ENCODE results near the gene BRINP3.

BRINP3 gene

GRCh38 chr1:190373705-190374336, 103.8 kb downstream of the BRINP3 start:
- Histone ChIP-seq H3K9ac (ENCODE audit: low read depth, low read length) (no peak overlapping the region), H3K27me3 (ENCODE audit: control insufficient read depth, insufficient read depth, low read length) (no peaks in the 10 kb centered on the region), H3K36me3 (ENCODE audit: control insufficient read depth, insufficient read depth, low read length) (no peaks in the 10 kb centered on the region), H3K4me3 (ENCODE audit: low read depth, low read length) (no peak overlapping the region), H3K9me3 (ENCODE audit: control insufficient read depth, insufficient read depth, low read length) (no peaks in the 10 kb centered on the region), H3K4me1 (ENCODE audit: control insufficient read depth, insufficient read depth, low read length) (no peaks in the 10 kb centered on the region)

GRCh38 chr1:190367200-190367599, 110.5 kb downstream of the BRINP3 start:
- Histone ChIP-seq H3K36me3 (ENCODE audit: control insufficient read depth, insufficient read depth, low read length) (no peaks in the 10 kb centered on the region), H3K9ac (ENCODE audit: low read depth, low read length) (no peak overlapping the region), H3K4me1 (ENCODE audit: control insufficient read depth, insufficient read depth, low read length) (no peaks in the 10 kb centered on the region), H3K9me3 (ENCODE audit: control insufficient read depth, insufficient read depth, low read length) (peaks cover 3% of the 10 kb centered on the region), H3K27me3 (ENCODE audit: control insufficient read depth, insufficient read depth, low read length) (no peaks in the 10 kb centered on the region), H3K4me3 (ENCODE audit: low read depth, low read length) (no peak overlapping the region)

DNA sequence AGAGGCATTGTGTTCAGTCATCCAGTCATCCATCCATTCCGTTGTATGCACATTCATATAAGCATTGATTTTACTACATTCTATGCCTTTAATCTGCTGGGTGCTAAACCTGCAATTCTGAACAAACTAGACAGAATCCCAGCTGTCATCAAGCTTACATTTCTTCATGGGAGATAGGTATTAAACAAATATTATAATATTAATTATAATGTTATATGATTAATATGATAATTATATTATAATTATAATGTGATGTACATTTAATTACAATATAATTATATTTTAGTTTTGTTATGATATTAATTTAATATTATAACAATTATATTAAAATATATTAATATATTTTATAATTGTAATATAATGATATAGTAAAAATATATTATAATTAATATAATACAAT, 112.4 kb downstream of the BRINP3 start:
- H3K27me3 ChIP-seq (ENCODE audit: control insufficient read depth, insufficient read depth, low read length): no peaks in the 10 kb centered on the region
- H3K9me3 ChIP-seq (ENCODE audit: control insufficient read depth, insufficient read depth, low read length): peaks cover 3% of the 10 kb centered on the region
- H3K4me1 ChIP-seq (ENCODE audit: control insufficient read depth, insufficient read depth, low read length): no peaks in the 10 kb centered on the region
- no peak overlapping the region for H3K4me3 ChIP-seq (ENCODE audit: low read depth, low read length)
- no peak overlapping the region for H3K9ac ChIP-seq (ENCODE audit: low read depth, low read length)
- H3K36me3 ChIP-seq (ENCODE audit: control insufficient read depth, insufficient read depth, low read length): no peaks in the 10 kb centered on the region

DNA sequence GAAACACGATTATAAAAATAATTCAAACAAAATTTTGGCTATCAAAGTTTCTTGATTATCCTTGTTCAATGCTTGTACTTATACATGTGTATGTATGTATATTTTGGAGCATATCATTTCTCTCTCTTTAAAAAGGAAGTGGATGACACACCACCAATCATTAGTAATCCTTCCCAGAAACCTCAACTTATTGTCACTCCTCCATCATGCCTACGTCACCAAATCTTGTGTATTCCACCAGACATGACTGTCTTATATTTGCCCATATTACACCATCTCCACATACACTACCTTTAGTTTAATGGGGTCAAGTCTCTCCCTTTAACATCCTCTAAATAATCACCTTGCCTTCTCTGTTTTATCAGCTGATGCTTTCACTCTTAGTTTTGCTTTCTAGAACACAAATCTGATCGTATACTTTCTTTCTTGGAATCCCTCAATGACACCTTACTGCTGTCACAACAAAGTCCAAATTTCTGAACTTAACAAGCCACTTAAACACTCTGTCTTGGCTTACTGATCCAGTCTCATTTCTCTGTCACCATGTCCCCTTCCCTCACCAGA, 124.0 kb downstream of the BRINP3 start:
- Histone ChIP-seq H3K9ac (ENCODE audit: low read depth, low read length) (no peak overlapping the region), H3K36me3 (ENCODE audit: control insufficient read depth, insufficient read depth, low read length) (no peaks in the 10 kb centered on the region), H3K4me3 (ENCODE audit: low read depth, low read length) (no peak overlapping the region), H3K9me3 (ENCODE audit: control insufficient read depth, insufficient read depth, low read length) (no peaks in the 10 kb centered on the region), H3K27me3 (ENCODE audit: control insufficient read depth, insufficient read depth, low read length) (no peaks in the 10 kb centered on the region), H3K4me1 (ENCODE audit: control insufficient read depth, insufficient read depth, low read length) (no peaks in the 10 kb centered on the region)

GRCh38 chr1:190344454-190344853, 133.2 kb downstream of the BRINP3 start:
- no peaks in the 10 kb centered on the region for H3K9me3 ChIP-seq (ENCODE audit: control insufficient read depth, insufficient read depth, low read length)
- H3K4me1 ChIP-seq (ENCODE audit: control insufficient read depth, insufficient read depth, low read length): no peaks in the 10 kb centered on the region
- H3K9ac ChIP-seq (ENCODE audit: low read depth, low read length): no peak overlapping the region
- H3K27me3 ChIP-seq (ENCODE audit: control insufficient read depth, insufficient read depth, low read length): no peaks in the 10 kb centered on the region
- no peaks in the 10 kb centered on the region for H3K36me3 ChIP-seq (ENCODE audit: control insufficient read depth, insufficient read depth, low read length)
- no peak overlapping the region for H3K4me3 ChIP-seq (ENCODE audit: low read depth, low read length)

DNA sequence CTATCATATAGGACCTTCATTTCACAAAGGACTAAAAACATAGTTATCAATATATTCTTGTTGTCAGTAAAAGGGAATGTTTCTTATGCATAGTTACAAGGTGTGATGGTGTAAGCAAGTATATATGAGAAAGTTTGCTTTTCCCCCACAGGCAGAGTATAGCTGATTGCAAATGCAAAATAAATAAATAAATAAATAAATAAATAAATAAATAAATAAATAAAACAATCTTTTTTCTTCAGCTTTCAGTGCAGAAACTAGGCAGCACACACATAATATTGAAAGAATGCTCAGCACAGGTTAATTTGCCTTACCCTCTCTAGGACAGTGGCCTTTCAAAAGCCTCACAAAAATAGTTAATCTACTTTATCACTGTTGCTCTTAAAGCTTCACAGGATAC, 138.8 kb downstream of the BRINP3 start:
- no peaks in the 10 kb centered on the region for H3K27me3 ChIP-seq (ENCODE audit: control insufficient read depth, insufficient read depth, low read length)
- H3K4me3 ChIP-seq (ENCODE audit: low read depth, low read length): no peak overlapping the region
- no peak overlapping the region for H3K9ac ChIP-seq (ENCODE audit: low read depth, low read length)
- no peaks in the 10 kb centered on the region for H3K4me1 ChIP-seq (ENCODE audit: control insufficient read depth, insufficient read depth, low read length)
- H3K36me3 ChIP-seq (ENCODE audit: control insufficient read depth, insufficient read depth, low read length): no peaks in the 10 kb centered on the region
- H3K9me3 ChIP-seq (ENCODE audit: control insufficient read depth, insufficient read depth, low read length): no peaks in the 10 kb centered on the region

DNA sequence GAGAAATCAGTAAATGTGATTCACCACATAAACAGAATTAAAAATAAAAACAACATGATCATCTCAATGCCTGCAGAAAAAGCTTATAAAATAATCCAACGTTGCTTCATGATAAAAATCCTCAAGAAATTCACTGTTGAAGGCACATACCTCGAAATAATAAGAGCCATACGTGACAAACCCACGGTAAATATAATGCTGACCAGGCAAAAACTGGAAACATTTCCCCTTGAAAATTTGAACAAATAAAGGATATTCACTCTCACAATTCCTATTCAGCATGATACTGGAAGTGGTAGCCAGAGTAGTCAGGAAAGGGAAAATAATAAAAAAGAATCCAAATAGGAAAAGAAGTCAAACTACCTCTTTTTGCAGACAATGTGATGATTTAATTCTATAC, 148.8 kb downstream of the BRINP3 start:
- no peak overlapping the region for H3K9ac ChIP-seq (ENCODE audit: low read depth, low read length)
- no peaks in the 10 kb centered on the region for H3K9me3 ChIP-seq (ENCODE audit: control insufficient read depth, insufficient read depth, low read length)
- H3K36me3 ChIP-seq (ENCODE audit: control insufficient read depth, insufficient read depth, low read length): no peaks in the 10 kb centered on the region
- no peaks in the 10 kb centered on the region for H3K27me3 ChIP-seq (ENCODE audit: control insufficient read depth, insufficient read depth, low read length)
- no peak overlapping the region for H3K4me3 ChIP-seq (ENCODE audit: low read depth, low read length)
- H3K4me1 ChIP-seq (ENCODE audit: control insufficient read depth, insufficient read depth, low read length): no peaks in the 10 kb centered on the region

GRCh38 chr1:190328361-190328760, 149.3 kb downstream of the BRINP3 start:
- no peaks in the 10 kb centered on the region for H3K9me3 ChIP-seq (ENCODE audit: control insufficient read depth, insufficient read depth, low read length)
- H3K9ac ChIP-seq (ENCODE audit: low read depth, low read length): no peak overlapping the region
- H3K4me3 ChIP-seq (ENCODE audit: low read depth, low read length): no peak overlapping the region

DNA sequence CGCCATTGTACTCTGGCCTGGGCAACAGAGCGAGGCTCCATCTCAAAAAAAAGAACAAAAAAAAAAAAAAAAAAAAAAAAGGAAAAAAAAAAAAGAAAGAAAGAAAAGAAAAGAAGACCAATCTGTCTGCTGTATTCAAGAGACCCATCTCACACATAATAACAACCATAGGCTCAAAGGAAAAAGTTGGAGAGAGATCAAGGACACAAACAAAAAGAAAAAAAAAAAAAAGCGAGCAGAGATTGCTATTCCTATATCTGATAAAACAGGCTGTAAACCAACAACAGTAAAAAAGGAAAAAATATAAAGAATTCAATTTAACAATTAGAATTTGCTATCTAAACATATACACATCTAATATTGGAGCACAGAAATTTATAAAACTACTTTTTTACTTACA, 150.4 kb downstream of the BRINP3 start:
- H3K9me3 ChIP-seq (ENCODE audit: control insufficient read depth, insufficient read depth, low read length): no peaks in the 10 kb centered on the region
- H3K4me1 ChIP-seq (ENCODE audit: control insufficient read depth, insufficient read depth, low read length): no peaks in the 10 kb centered on the region
- H3K27me3 ChIP-seq (ENCODE audit: control insufficient read depth, insufficient read depth, low read length): no peaks in the 10 kb centered on the region
- no peaks in the 10 kb centered on the region for H3K36me3 ChIP-seq (ENCODE audit: control insufficient read depth, insufficient read depth, low read length)
- no peak overlapping the region for H3K9ac ChIP-seq (ENCODE audit: low read depth, low read length)
- H3K4me3 ChIP-seq (ENCODE audit: low read depth, low read length): no peak overlapping the region

More at GRCh38 chr1:190328361-190328760, 149.3 kb downstream of the BRINP3 start:
- Histone ChIP-seq H3K36me3 (ENCODE audit: control insufficient read depth, insufficient read depth, low read length) (no peaks in the 10 kb centered on the region), H3K27me3 (ENCODE audit: control insufficient read depth, insufficient read depth, low read length) (no peaks in the 10 kb centered on the region), H3K4me1 (ENCODE audit: control insufficient read depth, insufficient read depth, low read length) (no peaks in the 10 kb centered on the region)

DNA sequence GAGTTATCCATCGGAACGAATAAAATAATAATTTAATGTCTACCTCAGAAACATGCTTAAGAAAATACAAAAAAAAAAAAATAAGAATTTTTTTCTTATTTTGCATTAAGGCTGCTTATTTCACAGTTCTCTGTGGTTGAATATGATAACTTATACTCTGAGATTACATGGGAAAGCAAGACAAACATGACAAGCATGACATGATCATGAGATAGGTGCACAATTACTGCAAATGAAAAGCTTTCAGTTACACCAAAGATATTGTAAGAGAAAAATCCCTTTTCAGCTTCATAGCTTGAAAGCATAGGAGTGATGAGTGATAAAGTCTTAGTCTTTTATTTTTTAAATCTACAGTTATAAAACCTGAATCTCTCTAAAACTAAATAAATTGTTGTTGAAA, 154.1 kb downstream of the BRINP3 start:
- Histone ChIP-seq H3K9ac (ENCODE audit: low read depth, low read length) (no peak overlapping the region), H3K4me1 (ENCODE audit: control insufficient read depth, insufficient read depth, low read length) (no peaks in the 10 kb centered on the region), H3K27me3 (ENCODE audit: control insufficient read depth, insufficient read depth, low read length) (no peaks in the 10 kb centered on the region), H3K9me3 (ENCODE audit: control insufficient read depth, insufficient read depth, low read length) (no peaks in the 10 kb centered on the region), H3K36me3 (ENCODE audit: control insufficient read depth, insufficient read depth, low read length) (no peaks in the 10 kb centered on the region), H3K4me3 (ENCODE audit: low read depth, low read length) (no peak overlapping the region)

GRCh38 chr1:190322274-190322673, 155.4 kb downstream of the BRINP3 start:
- H3K9me3 ChIP-seq (ENCODE audit: control insufficient read depth, insufficient read depth, low read length): no peaks in the 10 kb centered on the region
- no peaks in the 10 kb centered on the region for H3K27me3 ChIP-seq (ENCODE audit: control insufficient read depth, insufficient read depth, low read length)
- H3K36me3 ChIP-seq (ENCODE audit: control insufficient read depth, insufficient read depth, low read length): no peaks in the 10 kb centered on the region
- no peak overlapping the region for H3K9ac ChIP-seq (ENCODE audit: low read depth, low read length)
- no peak overlapping the region for H3K4me3 ChIP-seq (ENCODE audit: low read depth, low read length)
- no peaks in the 10 kb centered on the region for H3K4me1 ChIP-seq (ENCODE audit: control insufficient read depth, insufficient read depth, low read length)

DNA sequence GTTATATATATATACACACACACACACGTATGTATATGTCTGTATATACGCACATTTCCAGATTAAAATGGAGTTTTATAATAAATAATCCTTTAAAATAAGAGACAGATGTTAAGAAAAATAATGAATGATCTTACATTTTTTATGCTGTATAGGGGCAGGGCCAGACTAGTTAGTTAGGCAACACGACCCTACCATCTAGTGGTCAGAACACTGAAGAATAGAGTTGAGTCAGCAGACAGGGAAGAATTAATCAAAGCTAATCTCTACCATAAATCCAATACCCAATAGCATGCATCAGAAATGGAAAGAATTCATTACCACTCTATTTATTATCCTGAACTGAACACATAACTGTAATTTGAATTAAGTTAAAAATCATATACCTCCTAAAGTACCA, 156.7 kb downstream of the BRINP3 start:
- no peak overlapping the region for H3K4me3 ChIP-seq (ENCODE audit: low read depth, low read length)
- no peaks in the 10 kb centered on the region for H3K27me3 ChIP-seq (ENCODE audit: control insufficient read depth, insufficient read depth, low read length)
- no peak overlapping the region for H3K9ac ChIP-seq (ENCODE audit: low read depth, low read length)
- H3K4me1 ChIP-seq (ENCODE audit: control insufficient read depth, insufficient read depth, low read length): no peaks in the 10 kb centered on the region
- H3K36me3 ChIP-seq (ENCODE audit: control insufficient read depth, insufficient read depth, low read length): no peaks in the 10 kb centered on the region
- no peaks in the 10 kb centered on the region for H3K9me3 ChIP-seq (ENCODE audit: control insufficient read depth, insufficient read depth, low read length)
